Retina (tissue), 1 donor: Measurements from ENCODE around the gene THOP1.

ENCODE experiments used
- DNase-seq: peaks from one replicate; pipeline ENCODE4 v3.0.0-alpha.2; 2016

The THOP1 gene

GRCh38 chr19:2762783-2763496, 22.4 kb upstream of the THOP1 start:
- no peak for DNase-seq

- DNase-seq = no peak
Observed at GRCh38 chr19:2763687-2764086, 21.6 kb upstream of the THOP1 start.

- no peak for DNase-seq
Observed at GRCh38 chr19:2764945-2765344, 20.4 kb upstream of the THOP1 start.

- no peak for DNase-seq
Observed at GRCh38 chr19:2765376-2765775, 19.9 kb upstream of the THOP1 start.

GRCh38 chr19:2766594-2767372, 18.5 kb upstream of the THOP1 start:
- DNase-seq = no peak

- no peak for DNase-seq
Observed at GRCh38 chr19:2767688-2768087, 17.6 kb upstream of the THOP1 start.

- no peak for DNase-seq
Observed at GRCh38 chr19:2768365-2769132, 16.8 kb upstream of the THOP1 start.

- DNase-seq = no peak
Observed at GRCh38 chr19:2769218-2769617, 16.1 kb upstream of the THOP1 start.

- DNase-seq = no peak
Observed at GRCh38 chr19:2770055-2771013, 15.0 kb upstream of the THOP1 start.

GRCh38 chr19:2771786-2772674, 13.3 kb upstream of the THOP1 start:
- no peak for DNase-seq

GRCh38 chr19:2774083-2774679, 11.1 kb upstream of the THOP1 start:
- peak; percentile 9 for DNase-seq

- no peak for DNase-seq
Observed at GRCh38 chr19:2774953-2775555, 10.2 kb upstream of the THOP1 start.

GRCh38 chr19:2775556-2776430, 9.5 kb upstream of the THOP1 start:
- no peak for DNase-seq

GRCh38 chr19:2777952-2778683, 7.2 kb upstream of the THOP1 start:
- DNase-seq = no peak

GRCh38 chr19:2779121-2779740, 6.1 kb upstream of the THOP1 start:
- DNase-seq = no peak

- no peak for DNase-seq
Observed at GRCh38 chr19:2780284-2780683, 5.0 kb upstream of the THOP1 start.

GRCh38 chr19:2782329-2782935, 2.9 kb upstream of the THOP1 start:
- DNase-seq = no peak
